Measurements from ENCODE around the gene RPAP2.
"Not testable (repeated sequence)": the region's sequence is repeated elsewhere in the genome, so short reads cannot be mapped to it uniquely, and the experiment has no call there.

Gene RPAP2

GRCh38 chr1:92317836-92318493 is 19.1 kb downstream of the RPAP2 start:
- no peak for DNase-seq
- intact Hi-C loops (cut with DNase I), result no loop called here

GRCh38 chr1:92323473-92324453 is 24.9 kb downstream of the RPAP2 start:
- DNase-seq, result no peak
- intact Hi-C loops (cut with DNase I), result no loop called here

- intact Hi-C loops (cut with DNase I), result no loop called here
- no peak for DNase-seq
Measured at GRCh38 chr1:92324784-92325183, 25.9 kb downstream of the RPAP2 start.

GRCh38 chr1:92326681-92327080 is 27.8 kb downstream of the RPAP2 start:
- intact Hi-C loops (cut with DNase I), result no loop called here
- DNase-seq, result no peak

- intact Hi-C loops (cut with DNase I), result no loop called here
- DNase-seq, result no peak
Measured at GRCh38 chr1:92327794-92328193, 28.9 kb downstream of the RPAP2 start.

GRCh38 chr1:92329347-92330129 is 30.7 kb downstream of the RPAP2 start:
- intact Hi-C loops (cut with DNase I), result no loop called here
- DNase-seq, result no peak

GRCh38 chr1:92333668-92334067 is 34.8 kb downstream of the RPAP2 start:
- intact Hi-C loops (cut with DNase I), result no loop called here
- DNase-seq, result no peak

GRCh38 chr1:92340154-92340553 is 41.3 kb downstream of the RPAP2 start:
- DNase-seq, result no peak
- intact Hi-C loops (cut with DNase I), result no loop called here

- intact Hi-C loops (cut with DNase I), result no loop called here
- DNase-seq, result no peak
Measured at GRCh38 chr1:92342401-92342800, 43.5 kb downstream of the RPAP2 start.

- intact Hi-C loops (cut with DNase I), result no loop called here
Measured at GRCh38 chr1:92343061-92343460, 44.2 kb downstream of the RPAP2 start.

GRCh38 chr1:92346866-92347640 is 48.2 kb downstream of the RPAP2 start:
- DNase-seq, result no peak
- intact Hi-C loops (cut with DNase I), result no loop called here

More at GRCh38 chr1:92343061-92343460, 44.2 kb downstream of the RPAP2 start:
- no peak for DNase-seq

GRCh38 chr1:92352856-92353255 is 54.0 kb downstream of the RPAP2 start:
- intact Hi-C loops (cut with DNase I), result no loop called here
- DNase-seq, result no peak

GRCh38 chr1:92354259-92354658 is 55.4 kb downstream of the RPAP2 start:
- DNase-seq, result no peak
- intact Hi-C loops (cut with DNase I), result no loop called here

- DNase-seq, result no peak
- intact Hi-C loops (cut with DNase I), result no loop called here
Measured at GRCh38 chr1:92356956-92357355, 58.1 kb downstream of the RPAP2 start.

GRCh38 chr1:92359382-92359781 is 60.5 kb downstream of the RPAP2 start:
- DNase-seq; intact Hi-C loops (cut with DNase I): not testable (repeated sequence)

- no peak for DNase-seq
- intact Hi-C loops (cut with DNase I), result no loop called here
Measured at GRCh38 chr1:92359986-92360385, 61.1 kb downstream of the RPAP2 start.

- intact Hi-C loops (cut with DNase I), result no loop called here
- no peak for DNase-seq
Measured at GRCh38 chr1:92362970-92363369, 64.1 kb downstream of the RPAP2 start.

- no peak for DNase-seq
- intact Hi-C loops (cut with DNase I), result no loop called here
Measured at GRCh38 chr1:92363401-92363800, 64.5 kb downstream of the RPAP2 start.

- intact Hi-C loops (cut with DNase I), result no loop called here
- no peak for DNase-seq
Measured at GRCh38 chr1:92365378-92366039, 66.7 kb downstream of the RPAP2 start.

- DNase-seq, result no peak
- intact Hi-C loops (cut with DNase I), result no loop called here
Measured at GRCh38 chr1:92366040-92366395, 67.2 kb downstream of the RPAP2 start.

All from posterior cingulate gyrus (tissue), 11 donors.